Measurements from ENCODE around the gene NAPEPLD.
"Not testable (repeated sequence)": the region's sequence is repeated elsewhere in the genome, so short reads cannot be mapped to it uniquely, and the experiment has no call there.

NAPEPLD gene

DNA sequence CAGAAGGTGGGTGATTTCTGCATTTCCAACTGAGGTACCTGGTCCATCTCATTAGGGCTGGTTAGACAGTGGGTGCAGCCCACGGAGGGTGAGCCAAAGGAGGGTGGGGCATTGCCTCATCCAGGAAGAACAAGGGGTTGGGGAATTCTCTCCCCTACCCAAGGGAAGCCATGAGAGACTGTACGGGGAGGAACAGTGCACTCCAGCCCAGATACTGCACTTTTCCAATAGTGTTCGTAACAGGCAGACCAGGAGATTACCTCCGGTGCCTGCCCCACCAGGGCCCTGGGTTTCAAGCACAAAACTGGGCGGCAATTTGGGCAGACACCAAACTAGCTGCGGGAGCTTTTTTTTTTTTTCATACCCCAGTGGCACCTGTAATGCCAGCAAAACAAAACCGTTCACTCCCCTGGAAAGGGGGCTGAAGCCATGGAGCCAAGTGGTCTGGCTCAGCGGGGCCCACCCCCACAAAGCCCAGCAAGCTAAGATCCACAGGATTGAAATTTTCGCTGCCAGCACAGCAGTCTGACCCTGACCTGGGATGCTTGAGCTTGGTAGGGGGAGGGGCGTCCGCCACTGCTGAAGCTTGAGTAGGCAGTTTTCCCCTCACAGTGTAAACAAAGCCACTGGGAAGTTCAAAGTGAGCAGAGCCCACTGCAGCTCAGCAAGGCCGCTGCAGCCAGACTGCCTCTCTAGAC is 42.7 kb downstream of the NAPEPLD start:
- no peak for FAIRE-seq

DNA sequence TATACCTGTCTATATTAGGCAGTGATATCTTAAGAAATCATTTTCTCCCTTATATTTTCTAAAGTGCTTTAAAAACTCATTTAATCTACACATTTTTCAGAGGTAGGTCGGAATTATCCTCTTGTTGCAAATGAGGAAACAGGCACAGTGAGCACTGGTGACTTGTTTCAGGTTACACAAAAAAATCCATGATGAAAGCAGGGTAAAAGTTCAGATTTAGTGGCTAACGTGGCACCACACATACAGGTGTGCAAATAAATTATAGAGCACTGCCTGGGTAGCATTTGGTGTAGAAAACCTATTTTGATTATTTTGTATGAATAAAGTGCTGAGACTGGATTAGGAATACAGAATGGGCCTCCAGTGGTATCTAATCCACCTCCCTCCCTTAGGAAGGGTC is 47.4 kb downstream of the NAPEPLD start:
- no peak for FAIRE-seq

DNA sequence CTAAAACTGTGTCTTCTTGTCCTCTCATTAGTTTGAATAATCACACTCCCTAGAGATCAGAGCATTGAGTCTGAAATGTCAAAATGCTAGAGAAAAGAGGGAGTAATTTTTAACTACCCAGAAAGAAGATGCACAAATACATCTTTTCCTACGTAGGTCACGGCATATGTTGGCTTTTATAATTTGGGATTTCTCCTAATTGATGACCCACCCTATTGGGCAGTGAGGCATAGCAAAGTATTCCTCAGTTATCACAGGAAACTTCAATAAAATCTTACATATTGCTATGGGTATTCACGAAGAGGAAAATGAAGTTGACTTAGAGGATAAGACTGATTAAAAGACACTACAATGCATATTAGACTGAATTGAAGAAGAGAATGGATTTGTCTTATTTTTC is 48.6 kb downstream of the NAPEPLD start:
- no peak for FAIRE-seq

GRCh38 chr7:103097041-103097440 is 51.9 kb downstream of the NAPEPLD start:
- FAIRE-seq, result no peak

DNA sequence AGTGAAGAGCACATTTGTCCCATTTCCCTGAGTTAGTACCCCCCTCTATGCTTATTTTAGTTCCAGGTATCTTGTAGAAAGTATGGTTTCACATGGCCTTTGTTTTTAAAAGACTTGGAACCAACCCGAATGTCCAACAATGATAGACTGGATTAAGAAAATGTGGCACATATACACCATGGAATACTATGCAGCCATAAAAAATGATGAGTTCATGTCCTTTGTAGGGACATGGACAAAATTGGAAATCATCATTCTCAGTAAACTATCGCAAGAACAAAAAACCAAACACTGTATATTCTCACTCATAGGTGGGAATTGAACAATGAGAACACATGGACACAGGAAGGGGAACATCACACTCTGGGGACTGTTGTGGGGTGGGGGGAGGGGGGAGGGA is 53.3 kb downstream of the NAPEPLD start:
- not testable (repeated sequence) for FAIRE-seq

DNA sequence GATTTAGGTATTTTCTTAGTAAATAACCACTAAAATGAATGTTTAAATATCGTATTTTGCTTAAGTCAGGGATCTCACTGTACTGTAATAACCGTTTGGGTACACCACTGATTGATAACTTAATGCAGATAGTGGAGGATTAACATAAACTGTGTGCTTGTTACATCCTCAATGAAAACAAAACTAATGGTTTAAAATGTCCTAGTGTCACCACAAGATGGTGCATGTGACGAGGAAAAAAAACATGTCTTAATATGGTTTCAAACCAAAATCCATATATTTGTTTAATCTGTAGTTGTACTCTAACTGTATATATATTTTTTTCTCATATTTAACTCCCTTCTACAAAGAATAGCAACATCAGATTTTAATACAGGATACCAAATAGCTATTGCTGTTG is 54.8 kb downstream of the NAPEPLD start:
- no peak for FAIRE-seq

DNA sequence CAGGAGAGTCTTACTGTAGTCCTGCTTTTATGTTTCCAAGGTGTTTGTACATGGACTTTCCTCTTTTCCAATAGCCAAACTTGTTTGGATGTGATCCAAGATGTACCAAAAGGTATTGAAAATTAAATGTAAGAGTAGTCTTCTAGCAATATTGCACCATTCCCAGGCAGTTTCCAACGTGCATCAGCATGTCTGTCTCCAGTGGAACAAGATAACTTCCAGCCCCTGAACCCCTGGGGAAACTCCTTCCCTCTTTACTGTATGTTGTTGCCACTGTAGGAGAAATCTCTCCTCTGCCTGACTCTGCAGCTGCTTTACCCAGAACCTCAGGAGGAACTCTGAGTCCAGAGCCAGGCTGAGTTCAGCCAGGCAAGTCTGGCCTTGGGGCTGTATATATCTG is 55.5 kb downstream of the NAPEPLD start:
- FAIRE-seq, result no peak

DNA sequence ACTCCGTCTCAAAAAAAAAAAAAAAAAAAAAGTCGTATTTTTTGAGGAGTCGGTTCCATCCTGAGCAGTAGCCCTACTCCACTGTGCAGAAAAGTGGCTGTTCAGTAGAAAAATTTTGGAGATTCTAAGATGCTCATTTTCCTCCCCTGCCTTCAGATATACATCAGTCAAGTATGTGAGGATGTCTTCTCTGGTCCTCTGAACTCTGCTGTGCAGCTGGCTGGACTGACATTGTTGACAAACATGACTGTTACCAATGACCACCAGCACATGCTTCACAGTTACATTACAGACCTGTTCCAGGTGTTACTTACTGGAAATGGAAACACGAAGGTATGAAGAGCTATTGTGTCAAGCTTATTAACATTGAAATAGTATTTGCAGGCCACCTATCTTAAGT is 56.6 kb downstream of the NAPEPLD start:
- FAIRE-seq, result not testable (repeated sequence)

- FAIRE-seq, result no peak
Observed at GRCh38 chr7:103083210-103083609, 65.7 kb downstream of the NAPEPLD start.

DNA sequence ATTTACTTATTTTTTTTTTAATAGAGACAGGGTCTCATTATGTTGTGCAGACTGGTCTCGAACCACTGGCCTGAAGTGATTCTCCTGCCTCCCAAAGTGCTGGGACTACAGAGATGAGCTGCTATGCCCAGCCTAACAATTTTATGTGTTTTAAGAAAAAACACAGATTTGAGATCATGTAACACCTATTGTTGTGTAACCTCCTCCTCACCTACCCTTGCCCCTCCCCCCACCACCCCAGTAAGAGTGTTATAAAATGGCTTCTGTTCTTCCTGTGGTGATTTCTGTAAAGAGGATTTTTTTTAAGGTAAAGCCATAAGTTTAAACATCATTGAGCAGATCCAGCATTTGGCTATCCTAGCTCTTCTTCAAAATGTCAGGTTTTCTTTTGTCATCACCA is 66.4 kb downstream of the NAPEPLD start:
- no peak for FAIRE-seq

- FAIRE-seq, result no peak
Observed at GRCh38 chr7:103080923-103081322, 68.0 kb downstream of the NAPEPLD start.

DNA sequence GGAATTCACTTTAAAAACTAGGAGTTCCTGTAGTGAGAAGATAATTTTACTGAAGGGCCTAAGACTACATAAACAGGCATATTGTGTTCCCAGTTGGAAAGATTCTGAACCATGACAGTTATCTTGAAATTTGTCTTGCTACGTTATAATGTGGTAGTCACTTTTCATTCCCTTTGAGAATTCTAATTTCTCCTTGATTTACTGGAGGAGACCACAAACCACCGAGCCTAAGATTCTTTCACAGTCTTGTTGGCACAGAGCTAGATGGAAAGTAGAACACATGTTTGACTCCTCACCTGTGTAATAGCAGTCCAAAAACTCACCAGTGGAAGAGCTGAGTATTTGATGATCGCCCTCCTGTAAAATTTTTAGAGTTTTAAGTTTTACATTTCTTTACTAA is 69.1 kb downstream of the NAPEPLD start:
- no peak for FAIRE-seq

DNA sequence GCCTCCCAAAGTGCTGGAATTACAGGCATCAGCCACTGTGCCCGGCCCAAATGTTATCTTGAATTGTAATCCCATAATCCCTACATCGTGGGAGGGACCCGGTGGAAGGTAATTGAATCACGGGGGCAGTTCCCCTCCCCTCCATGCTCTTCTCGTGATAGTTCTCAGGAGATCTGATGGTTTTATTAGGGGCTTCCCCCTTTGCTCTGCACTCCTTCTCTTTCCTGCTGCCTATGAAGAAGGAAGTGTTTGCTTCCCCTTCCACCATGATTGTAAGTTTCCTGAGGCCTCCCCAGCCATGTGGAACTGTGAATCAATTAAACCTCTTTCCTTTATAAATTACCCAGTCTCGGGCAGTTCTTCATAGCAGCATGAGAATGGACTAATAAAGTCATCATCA is 70.7 kb downstream of the NAPEPLD start:
- FAIRE-seq, result not testable (repeated sequence)

DNA sequence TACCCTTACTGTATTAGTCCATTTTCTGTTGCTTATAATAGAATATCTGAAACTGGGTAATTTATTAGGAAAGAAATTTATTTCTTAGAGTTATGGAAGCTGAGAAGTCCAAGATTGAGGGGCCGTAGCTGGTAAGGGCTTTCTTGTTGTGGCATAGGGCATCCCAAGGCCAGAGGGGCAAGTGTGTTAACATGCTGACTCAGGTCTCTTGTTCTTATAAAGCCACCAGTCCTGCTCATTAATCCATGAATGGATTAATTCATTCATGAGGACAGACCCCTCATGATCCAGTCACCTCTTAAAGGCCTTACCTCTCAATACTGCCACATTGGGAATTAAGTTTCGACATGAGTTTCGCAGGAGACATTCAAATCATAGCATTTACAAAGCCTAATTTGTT is 71.6 kb downstream of the NAPEPLD start:
- FAIRE-seq, result no peak

DNA sequence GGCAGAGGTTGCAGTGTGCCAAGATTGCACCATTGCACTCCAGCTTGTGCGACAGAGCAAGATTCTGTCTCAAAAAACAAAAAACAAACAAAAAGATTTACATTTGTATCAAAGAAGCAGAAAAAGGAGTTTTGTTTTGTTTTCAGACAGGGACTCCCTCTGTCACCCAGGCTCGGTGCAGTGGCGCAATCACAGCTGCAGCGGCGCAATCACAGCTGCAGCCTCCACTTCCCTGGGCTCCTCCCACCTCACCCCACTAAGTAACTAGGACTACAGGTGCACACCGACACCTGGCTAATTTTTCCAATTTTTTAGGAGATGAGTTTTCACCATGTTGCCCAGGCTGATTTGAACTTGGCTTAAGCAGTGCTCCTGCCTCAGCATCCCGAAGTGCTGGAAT is 72.1 kb downstream of the NAPEPLD start:
- no peak for FAIRE-seq

- FAIRE-seq, result no peak
Observed at GRCh38 chr7:103075337-103075918, 73.5 kb downstream of the NAPEPLD start.

GRCh38 chr7:103074519-103075336 is 74.2 kb downstream of the NAPEPLD start, which contains the start of the genes ARMC10 and FBXL13:
Gene ARMC10 (plus strand): TSS chr7:103075140. CDS start chr7:103075273, 133 bp downstream.
Gene FBXL13 (minus strand): TSS chr7:103074796.
- FAIRE-seq, result no peak

- FAIRE-seq, result no peak
Observed at GRCh38 chr7:103073989-103074518, 74.8 kb downstream of the NAPEPLD start.

GRCh38 chr7:103071000-103071399 is 77.9 kb downstream of the NAPEPLD start:
- no peak for FAIRE-seq

GRCh38 chr7:103068414-103069403 is 80.2 kb downstream of the NAPEPLD start:
- no peak for FAIRE-seq

DNA sequence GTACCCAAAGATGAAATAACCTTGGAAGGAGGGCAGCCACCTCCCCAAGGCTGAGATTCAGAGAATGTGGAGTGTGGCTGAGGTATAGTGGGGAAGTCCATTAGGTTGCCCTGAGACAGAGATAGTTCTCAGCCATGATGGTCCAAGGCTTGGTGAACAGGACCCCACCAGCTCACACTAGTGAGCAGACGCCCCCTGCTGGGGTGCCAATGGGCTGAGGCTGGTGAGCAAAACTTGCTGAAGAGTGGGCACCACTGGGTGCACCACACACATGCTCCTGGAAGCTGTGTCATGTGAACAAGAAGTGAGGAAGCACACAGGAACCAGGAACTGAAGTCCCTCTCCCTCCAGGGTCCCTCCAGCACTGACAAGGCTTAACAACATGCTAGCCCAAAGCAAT is 83.2 kb downstream of the NAPEPLD start:
- no peak for FAIRE-seq

GRCh38 chr7:103063895-103064294 is 85.0 kb downstream of the NAPEPLD start:
- no peak for FAIRE-seq
